Nephron (organoid): ENCODE data around the gene IKZF1.

Source experiments
- H3K27ac Mint-ChIP-seq, 3 experiments: 2 replicates each; pipeline ENCODE4 v1.8.0; 2020; ENCODE audit warnings: mixed read lengths in 3 of 3, mild to moderate bottlenecking in 2 of 3, moderate library complexity in 1 of 3
- H3K27me3 Mint-ChIP-seq: 2 replicates; pipeline ENCODE4 v1.8.0; 2021; ENCODE audit warnings: low read depth, mild to moderate bottlenecking, moderate library complexity, mixed read lengths
- H3K36me3 Mint-ChIP-seq: 2 replicates; pipeline ENCODE4 v1.8.0; 2020; ENCODE audit warnings: low read depth, mixed read lengths
- H3K4me1 Mint-ChIP-seq: 2 replicates; pipeline ENCODE4 v1.8.0; 2020; ENCODE audit warnings: mixed read lengths
- H3K4me3 Mint-ChIP-seq, 3 experiments: 2 replicates each; pipeline ENCODE4 v1.8.0; 2020; ENCODE audit warnings: mild to moderate bottlenecking in 3 of 3, mixed read lengths in 3 of 3, moderate library complexity in 2 of 3
- H3K9me3 Mint-ChIP-seq: 2 replicates; pipeline ENCODE4 v1.8.0; 2020; ENCODE audit warnings: mixed read lengths
- TF ChIP-seq, protein P1 (sequence below), 3 experiments: fragments of 200-600 bp; sonication (generic); IDR thresholded peaks; one replicate each; pipeline ENCODE4 v1.5.0; 2021; ENCODE audit warnings: antibody characterized with exemption in 3 of 3; ENCODE audit not compliant: unreplicated experiment in 3 of 3

The IKZF1 gene

DNA sequence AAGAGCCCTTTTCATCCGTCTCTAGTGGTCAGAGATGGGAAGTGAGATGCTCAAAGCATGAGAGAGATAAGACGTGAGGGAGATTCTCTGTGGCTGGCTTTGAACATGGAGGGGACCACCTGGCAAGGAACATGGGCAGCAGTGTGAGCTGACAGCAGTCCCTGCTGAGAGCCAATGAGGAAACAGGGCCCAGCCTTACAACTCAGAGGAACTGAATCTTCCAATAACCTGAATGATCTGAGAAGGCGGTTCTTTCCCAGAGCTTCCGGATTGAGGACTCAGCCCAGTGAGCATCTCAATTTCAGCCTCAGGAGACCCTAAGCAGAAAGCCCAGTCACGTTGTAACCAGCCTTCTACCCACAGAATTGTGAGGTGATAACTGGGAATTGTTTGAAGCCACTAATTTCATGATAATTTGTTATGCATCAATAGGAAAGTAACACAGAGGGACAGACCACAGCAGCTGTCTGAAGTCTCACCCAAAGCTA, 33.9 kb upstream of the IKZF1 start:
- Mint-ChIP-seq H3K27ac (no peak overlapping the region), H3K27me3 (peaks cover 7% of the 10 kb centered on the region), H3K9me3 (no peaks in the 10 kb centered on the region), H3K4me3 (no peak overlapping the region), H3K4me1 (no peaks in the 10 kb centered on the region), H3K36me3 (no peaks in the 10 kb centered on the region)
- TF ChIP-seq, protein P1, sequence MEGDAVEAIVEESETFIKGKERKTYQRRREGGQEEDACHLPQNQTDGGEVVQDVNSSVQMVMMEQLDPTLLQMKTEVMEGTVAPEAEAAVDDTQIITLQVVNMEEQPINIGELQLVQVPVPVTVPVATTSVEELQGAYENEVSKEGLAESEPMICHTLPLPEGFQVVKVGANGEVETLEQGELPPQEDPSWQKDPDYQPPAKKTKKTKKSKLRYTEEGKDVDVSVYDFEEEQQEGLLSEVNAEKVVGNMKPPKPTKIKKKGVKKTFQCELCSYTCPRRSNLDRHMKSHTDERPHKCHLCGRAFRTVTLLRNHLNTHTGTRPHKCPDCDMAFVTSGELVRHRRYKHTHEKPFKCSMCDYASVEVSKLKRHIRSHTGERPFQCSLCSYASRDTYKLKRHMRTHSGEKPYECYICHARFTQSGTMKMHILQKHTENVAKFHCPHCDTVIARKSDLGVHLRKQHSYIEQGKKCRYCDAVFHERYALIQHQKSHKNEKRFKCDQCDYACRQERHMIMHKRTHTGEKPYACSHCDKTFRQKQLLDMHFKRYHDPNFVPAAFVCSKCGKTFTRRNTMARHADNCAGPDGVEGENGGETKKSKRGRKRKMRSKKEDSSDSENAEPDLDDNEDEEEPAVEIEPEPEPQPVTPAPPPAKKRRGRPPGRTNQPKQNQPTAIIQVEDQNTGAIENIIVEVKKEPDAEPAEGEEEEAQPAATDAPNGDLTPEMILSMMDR (IDR thresholded peaks at IDR 0.05; ENCODE audit: unreplicated experiment in 3 of 3), result no peak

GRCh38 chr7:50272808-50273207, 31.7 kb upstream of the IKZF1 start:
- H3K27ac Mint-ChIP-seq, result peak overlapping the region in 2 of 3 experiments; percentile 48 to 64
- H3K36me3 Mint-ChIP-seq, result no peaks in the 10 kb centered on the region
- TF ChIP-seq, protein P1 (IDR thresholded peaks at IDR 0.05; ENCODE audit: unreplicated experiment in 3 of 3), result no peak
- H3K4me3 Mint-ChIP-seq, result no peak overlapping the region
- peaks cover 7% of the 10 kb centered on the region for H3K27me3 Mint-ChIP-seq
- H3K4me1 Mint-ChIP-seq, result no peaks in the 10 kb centered on the region
- no peaks in the 10 kb centered on the region for H3K9me3 Mint-ChIP-seq

DNA sequence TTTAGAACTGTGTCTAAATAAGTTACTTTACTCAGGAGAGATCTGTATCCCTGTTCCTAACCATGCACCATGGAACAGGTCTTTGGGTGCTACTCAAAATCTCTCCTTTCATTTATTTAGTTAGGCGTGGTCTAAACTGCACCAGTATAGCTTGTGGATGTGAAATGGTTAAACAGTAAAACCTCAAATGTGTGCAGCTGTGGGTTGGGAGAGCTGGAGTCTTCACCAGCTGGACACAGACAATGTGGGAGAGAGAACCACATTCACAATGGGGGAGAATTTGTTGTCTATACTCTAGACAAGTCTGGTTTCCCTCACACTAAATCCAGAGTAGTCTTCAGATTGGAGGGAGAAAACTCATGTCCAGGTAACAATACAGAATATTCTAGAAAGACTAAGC, 31.2 kb upstream of the IKZF1 start:
- Mint-ChIP-seq H3K27ac (peak overlapping the region in 1 of 3 experiments; percentile 64), H3K4me1 (no peaks in the 10 kb centered on the region), H3K9me3 (no peaks in the 10 kb centered on the region), H3K36me3 (no peaks in the 10 kb centered on the region), H3K4me3 (no peak overlapping the region), H3K27me3 (peaks cover 7% of the 10 kb centered on the region)
- TF ChIP-seq, protein P1 (IDR thresholded peaks at IDR 0.05; ENCODE audit: unreplicated experiment in 3 of 3), result no peak

DNA sequence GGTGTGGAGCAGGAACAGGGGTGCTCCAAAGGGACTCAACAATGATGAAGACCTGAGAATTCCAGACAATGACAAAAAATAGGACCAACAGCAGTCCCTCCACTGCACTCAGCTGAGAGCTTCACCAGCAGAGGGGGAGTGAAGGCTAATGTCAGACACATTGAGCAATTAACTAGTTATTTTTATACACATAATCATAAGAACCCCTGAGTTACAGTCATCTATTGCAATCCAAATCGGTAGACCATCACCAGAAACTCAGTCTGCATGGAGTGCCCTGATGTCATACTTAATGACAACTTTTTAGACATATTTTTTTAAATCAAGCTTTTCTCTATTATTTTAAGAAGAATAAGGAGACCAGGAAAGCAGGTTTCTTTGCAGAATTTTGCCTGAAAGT, 30.6 kb upstream of the IKZF1 start:
- H3K27ac Mint-ChIP-seq, result no peak overlapping the region
- TF ChIP-seq, protein P1 (IDR thresholded peaks at IDR 0.05; ENCODE audit: unreplicated experiment in 3 of 3), result no peak
- H3K27me3 Mint-ChIP-seq, result peaks cover 10% of the 10 kb centered on the region
- no peaks in the 10 kb centered on the region for H3K36me3 Mint-ChIP-seq
- H3K9me3 Mint-ChIP-seq, result no peaks in the 10 kb centered on the region
- H3K4me1 Mint-ChIP-seq, result no peaks in the 10 kb centered on the region
- no peak overlapping the region for H3K4me3 Mint-ChIP-seq

DNA sequence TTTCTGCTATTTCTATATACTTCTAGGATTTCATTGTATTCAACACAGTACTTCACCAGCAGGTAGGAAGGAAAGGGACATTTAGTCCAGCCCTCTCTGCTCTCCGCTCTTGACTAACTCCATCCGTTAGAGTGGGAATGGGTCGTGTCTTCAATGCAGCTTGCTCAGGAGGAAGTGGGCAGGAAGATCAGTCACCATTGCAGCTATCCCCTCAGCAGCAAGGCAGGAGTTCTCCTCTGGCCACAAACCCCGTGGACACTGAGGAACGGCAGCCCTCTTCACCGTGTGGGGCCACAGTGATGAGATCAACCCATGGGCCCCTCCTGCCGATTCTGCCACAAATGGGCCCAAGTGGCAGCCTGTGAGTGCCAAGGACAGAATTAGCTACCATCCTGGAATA, 30.2 kb upstream of the IKZF1 start:
- no peaks in the 10 kb centered on the region for H3K36me3 Mint-ChIP-seq

DNA sequence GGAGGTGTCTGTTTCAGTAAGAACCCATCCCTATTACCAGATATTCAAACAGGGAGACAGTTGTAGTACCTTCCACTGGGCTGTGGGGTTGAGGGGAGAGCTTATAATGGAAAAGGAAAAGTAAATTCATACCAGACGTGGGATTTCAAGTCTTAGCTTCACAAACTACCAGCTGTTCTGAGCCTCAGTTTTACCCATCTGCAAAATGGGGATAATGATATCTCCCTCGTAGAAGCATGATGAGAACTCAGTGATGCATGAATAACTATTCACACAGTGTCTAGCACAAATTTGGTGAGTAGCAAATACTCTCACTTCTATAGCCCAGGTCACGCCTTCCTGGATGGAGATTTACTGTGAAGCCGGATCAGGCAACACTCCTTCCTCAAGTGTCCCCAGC, 29.1 kb upstream of the IKZF1 start:
- no peaks in the 10 kb centered on the region for H3K9me3 Mint-ChIP-seq
- H3K27me3 Mint-ChIP-seq, result peaks cover 11% of the 10 kb centered on the region
- no peaks in the 10 kb centered on the region for H3K4me1 Mint-ChIP-seq
- H3K27ac Mint-ChIP-seq, result no peak overlapping the region
- TF ChIP-seq, protein P1 (IDR thresholded peaks at IDR 0.05; ENCODE audit: unreplicated experiment in 3 of 3), result no peak
- no peaks in the 10 kb centered on the region for H3K36me3 Mint-ChIP-seq
- H3K4me3 Mint-ChIP-seq, result no peak overlapping the region

More for the DNA sequence above, 30.2 kb upstream of the IKZF1 start:
- Mint-ChIP-seq H3K27ac (no peak overlapping the region), H3K27me3 (peaks cover 11% of the 10 kb centered on the region), H3K9me3 (no peaks in the 10 kb centered on the region), H3K4me3 (no peak overlapping the region), H3K4me1 (no peaks in the 10 kb centered on the region)
- TF ChIP-seq, protein P1 (IDR thresholded peaks at IDR 0.05; ENCODE audit: unreplicated experiment in 3 of 3), result no peak
